Neural progenitor cell (in vitro differentiated cells): ENCODE results near the gene DOK3. TPM values are rescaled to one million over a fixed set of nuclear protein-coding genes. Genes with fewer than 3 reads are reported as not detected.
A peak's percentile ranks its signal among the peaks of the same experiment; 100 is the strongest.

Experiments used
- DNase-seq: peaks from one replicate; pipeline ENCODE4 v3.0.0-alpha.2; 2016; ENCODE audit warnings: low spot score
- H2AFZ ChIP-seq: fragments of 200-600 bp; sonication (generic); replicated peaks from 2 replicates; pipeline ENCODE4 v1.6.1; 2016; ENCODE audit warnings: antibody characterized with exemption
- H3F3A ChIP-seq: fragments of 200-600 bp; sonication (generic); 2 replicates; pipeline ENCODE4 v1.6.1; 2016; ENCODE audit warnings: antibody characterized with exemption, low read depth
- H3K27ac ChIP-seq: fragments of 200-600 bp; sonication (generic); 2 replicates; pipeline ENCODE4 v1.5.1; 2016; ENCODE audit warnings: mild to moderate bottlenecking
- H3K27me3 ChIP-seq: fragments of 200-600 bp; sonication (generic); 2 replicates; pipeline ENCODE4 v1.6.1; 2016; ENCODE audit warnings: mild to moderate bottlenecking, moderate library complexity
- H3K36me3 ChIP-seq: fragments of 200-600 bp; sonication (generic); 2 replicates; pipeline ENCODE4 v1.5.1; 2016
- H3K4me1 ChIP-seq: fragments of 200-600 bp; sonication (generic); 2 replicates; pipeline ENCODE4 v1.6.1; 2016; ENCODE audit warnings: mixed run types
- H3K4me2 ChIP-seq: fragments of 200-600 bp; sonication (generic); 2 replicates; pipeline ENCODE4 v1.6.1; 2016
- H3K4me3 ChIP-seq: fragments of 200-600 bp; sonication (generic); 2 replicates; pipeline ENCODE4 v1.5.1; 2016
- H3K79me2 ChIP-seq: fragments of 200-600 bp; sonication (generic); 2 replicates; pipeline ENCODE4 v1.6.1; 2016; ENCODE audit warnings: low read depth
- H3K9ac ChIP-seq: fragments of 200-600 bp; sonication (generic); 2 replicates; pipeline ENCODE4 v1.6.1; 2016
- H3K9me3 ChIP-seq: fragments of 200-600 bp; sonication (generic); 2 replicates; pipeline ENCODE4 v1.5.1; 2016; ENCODE audit warnings: low read depth
- H4K20me1 ChIP-seq: fragments of 200-600 bp; sonication (generic); 2 replicates; pipeline ENCODE4 v1.6.1; 2016; ENCODE audit warnings: low read depth
- H3K27ac Mint-ChIP-seq: 3 replicates; pipeline ENCODE4 v1.8.0; 2021; ENCODE audit warnings: mixed read lengths
- H3K27me3 Mint-ChIP-seq: 2 replicates; pipeline ENCODE4 v1.8.0; 2022; ENCODE audit warnings: low read depth, mild to moderate bottlenecking, inconsistent platforms, moderate library complexity, mixed read lengths; ENCODE audit not compliant: insufficient read depth
- H3K36me3 Mint-ChIP-seq: 3 replicates; pipeline ENCODE4 v1.8.0; 2021; ENCODE audit warnings: mixed read lengths
- H3K4me1 Mint-ChIP-seq: 3 replicates; pipeline ENCODE4 v1.8.0; 2021; ENCODE audit warnings: mixed read lengths
- H3K4me3 Mint-ChIP-seq: 3 replicates; pipeline ENCODE4 v1.8.0; 2021; ENCODE audit warnings: mild to moderate bottlenecking, moderate library complexity, mixed read lengths
- H3K9me3 Mint-ChIP-seq: 3 replicates; pipeline ENCODE4 v1.8.0; 2020; ENCODE audit warnings: mixed read lengths
- CTCF ChIP-seq: fragments of 200-600 bp; sonication (generic); IDR thresholded peaks from 2 replicates; pipeline ENCODE4 v1.5.1; 2017; ENCODE audit warnings: antibody characterized with exemption, mild to moderate bottlenecking
- EZH2 ChIP-seq: fragments of 200-600 bp; sonication (generic); IDR thresholded peaks from 2 replicates; pipeline ENCODE4 v1.6.1; 2017; ENCODE audit warnings: antibody characterized with exemption, mild to moderate bottlenecking, moderate library complexity
- EZH2phosphoT487 ChIP-seq: fragments of 200-600 bp; sonication (generic); IDR thresholded peaks from 2 replicates; pipeline ENCODE4 v1.6.1; 2017; ENCODE audit warnings: antibody characterized with exemption
- total RNA-seq: library from RNA; depleted of rRNA; stranded (reverse); fragments of >200 nt; gene quantifications from 2 replicates; pipeline ENCODE4 v1.2.3, GENCODE V29; 2015; ENCODE audit warnings: low replicate concordance

The DOK3 gene
- total RNA-seq, 1 donor from 2014 or later: 0.54 TPM

- Histone ChIP-seq H3K9me3 (no peaks in the 10 kb centered on the region), H3K9ac (peak overlapping the region; percentile 93), H3K4me3 (peak overlapping the region; percentile 100), H2AFZ (no peak overlapping the region), H3F3A (peaks cover 43% of the 10 kb centered on the region), H3K79me2 (peaks cover 58% of the 10 kb centered on the region), H3K4me2 (peak overlapping the region; percentile 99), H3K27me3 (no peaks in the 10 kb centered on the region), H4K20me1 (peaks cover 54% of the 10 kb centered on the region), H3K4me1 (peaks cover 38% of the 10 kb centered on the region), H3K36me3 (no peaks in the 10 kb centered on the region), H3K27ac (peak overlapping the region; percentile 13)
- peaks cover 56% of the 10 kb centered on the region for H3K4me1 Mint-ChIP-seq
- H3K27ac Mint-ChIP-seq: peak overlapping the region; percentile 82
- peak overlapping the region; percentile 90 for H3K4me3 Mint-ChIP-seq
- peaks cover 27% of the 10 kb centered on the region for H3K27me3 Mint-ChIP-seq
- no peak for TF ChIP-seq EZH2phosphoT487
- TF ChIP-seq EZH2: no peak
- no peak for TF ChIP-seq CTCF
- no peak for DNase-seq
- H3K9me3 Mint-ChIP-seq: no peaks in the 10 kb centered on the region
- peaks cover 19% of the 10 kb centered on the region for H3K36me3 Mint-ChIP-seq
Measured at GRCh38 chr5:177471610-177472356, 37.8 kb downstream of the DOK3 start.

- peak overlapping the region; percentile 29 for H3K9ac ChIP-seq
- peaks cover 27% of the 10 kb centered on the region for H3K27me3 Mint-ChIP-seq
- peaks cover 26% of the 10 kb centered on the region for H3K36me3 Mint-ChIP-seq
- no peaks in the 10 kb centered on the region for H3K9me3 ChIP-seq
- DNase-seq: no peak
- H3K27ac Mint-ChIP-seq: peak overlapping the region; percentile 99
- TF ChIP-seq EZH2 (no peak), CTCF (no peak), EZH2phosphoT487 (no peak)
- H3K4me3 ChIP-seq: peak overlapping the region; percentile 100
- no peaks in the 10 kb centered on the region for H3K27me3 ChIP-seq
- H3K79me2 ChIP-seq: peaks cover 66% of the 10 kb centered on the region
- peaks cover 52% of the 10 kb centered on the region for H4K20me1 ChIP-seq
- peaks cover 6% of the 10 kb centered on the region for H3K36me3 ChIP-seq
- peak overlapping the region; percentile 99 for H3K4me2 ChIP-seq
- peaks cover 48% of the 10 kb centered on the region for H3F3A ChIP-seq
- peak overlapping the region; percentile 90 for H3K4me3 Mint-ChIP-seq
- peaks cover 51% of the 10 kb centered on the region for H3K4me1 Mint-ChIP-seq
- H3K4me1 ChIP-seq: peaks cover 38% of the 10 kb centered on the region
- peaks cover 1% of the 10 kb centered on the region for H3K9me3 Mint-ChIP-seq
- H2AFZ ChIP-seq: no peak overlapping the region
- H3K27ac ChIP-seq: peak overlapping the region; percentile 70
Measured at GRCh38 chr5:177470759-177471536, 38.7 kb downstream of the DOK3 start.

GRCh38 chr5:177469750-177470525 is 39.7 kb downstream of the DOK3 start:
- peak overlapping the region; percentile 29 for H3K9ac ChIP-seq
- peaks cover 68% of the 10 kb centered on the region for H3K79me2 ChIP-seq
- no peaks in the 10 kb centered on the region for H3K9me3 ChIP-seq
- Mint-ChIP-seq H3K4me1 (peaks cover 43% of the 10 kb centered on the region), H3K27me3 (peaks cover 25% of the 10 kb centered on the region), H3K9me3 (peaks cover 9% of the 10 kb centered on the region), H3K36me3 (peaks cover 36% of the 10 kb centered on the region), H3K4me3 (peak overlapping the region; percentile 90), H3K27ac (peak overlapping the region; percentile 99)
- no peaks in the 10 kb centered on the region for H3K27me3 ChIP-seq
- DNase-seq: no peak
- no peak overlapping the region for H2AFZ ChIP-seq
- H3K27ac ChIP-seq: peak overlapping the region; percentile 70
- peaks cover 11% of the 10 kb centered on the region for H3K36me3 ChIP-seq
- peaks cover 38% of the 10 kb centered on the region for H3K4me1 ChIP-seq
- peaks cover 52% of the 10 kb centered on the region for H3F3A ChIP-seq
- peak overlapping the region; percentile 18 for H3K4me3 ChIP-seq
- TF ChIP-seq EZH2phosphoT487 (no peak), CTCF (no peak), EZH2 (no peak)
- H4K20me1 ChIP-seq: peaks cover 52% of the 10 kb centered on the region
- peak overlapping the region; percentile 99 for H3K4me2 ChIP-seq
